HEK293 (cell line): ENCODE results near the gene SNX5.

Experiments used
- CTCF ChIA-PET: fragments of 350-600 bp; formaldehyde crosslinking; extraction: SDS; loops from one replicate; lab custom pipeline; 2021; ENCODE audit warnings: antibody characterized with exemption; lab: Yijun Ruan, JAX
- POLR2A ChIA-PET: fragments of 300-600 bp; formaldehyde crosslinking; extraction: SDS; loops from one replicate; lab custom pipeline; 2020; ENCODE audit warnings: antibody characterized with exemption, inconsistent platforms; lab: Yijun Ruan, JAX
- H3K27ac ChIP-seq: fragments of 200-500 bp; sonication (Bioruptor generic); 2 replicates; pipeline ENCODE4 v1.5.1; 2014; ENCODE audit warnings: low read depth, low read length, control low read depth, inconsistent platforms; ENCODE audit errors: extremely low read depth
- H3K36me3 ChIP-seq, 2 experiments: fragments of 200-500 bp in 1 of 2; sonication (Bioruptor generic) in 1 of 2; 1 replicate in 1 of 2; 2 replicates in 1 of 2; pipeline ENCODE4 v1.5.1; 2014 to 2017; ENCODE audit warnings: inconsistent platforms in 2 of 2, low read length in 2 of 2; ENCODE audit not compliant: control insufficient read depth in 2 of 2, insufficient read depth in 1 of 2
- H3K4me1 ChIP-seq: fragments of 200-500 bp; sonication (Bioruptor generic); 2 replicates; pipeline ENCODE4 v1.5.1; 2014; ENCODE audit warnings: mild to moderate bottlenecking, low read length, inconsistent platforms; ENCODE audit not compliant: control insufficient read depth, insufficient read depth
- H3K4me3 ChIP-seq: 2 replicates; pipeline ENCODE4 v1.5.1; 2011; ENCODE audit warnings: low read depth, mild to moderate bottlenecking, control low read depth, low read length, moderate library complexity
- H3K9me3 ChIP-seq: fragments of 200-500 bp; sonication (Bioruptor generic); 2 replicates; pipeline ENCODE4 v1.5.1; 2014; ENCODE audit warnings: low read depth, low read length, inconsistent platforms; ENCODE audit not compliant: control insufficient read depth, insufficient read depth
- FEZF1 ChIP-seq: fragments of 450-650 bp; formaldehyde crosslinking; IDR thresholded peaks from 2 replicates; pipeline ENCODE4 v1.5.1; 2016; ENCODE audit warnings: missing biosample characterization, missing genetic modification characterization
- INSM2 ChIP-seq: fragments of 450-650 bp; formaldehyde crosslinking; IDR thresholded peaks from 2 replicates; pipeline ENCODE4 v1.5.1; 2016; ENCODE audit warnings: missing biosample characterization, missing genetic modification characterization
- ZNF223 ChIP-seq: fragments of 450-650 bp; formaldehyde crosslinking; IDR thresholded peaks from 2 replicates; pipeline ENCODE4 v1.5.1; 2016; ENCODE audit warnings: missing biosample characterization, missing genetic modification characterization
- ZNF626 ChIP-seq: fragments of 450-650 bp; sonication (Bioruptor Pico); formaldehyde crosslinking; IDR thresholded peaks from 2 replicates; pipeline ENCODE4 v1.5.1; 2018; ENCODE audit warnings: missing biosample characterization, missing genetic modification characterization, inconsistent platforms
- ZNF664 ChIP-seq: fragments of 450-650 bp; formaldehyde crosslinking; IDR thresholded peaks from 2 replicates; pipeline ENCODE4 v1.5.1; 2016; ENCODE audit warnings: missing biosample characterization, missing genetic modification characterization
- ZNF785 ChIP-seq: fragments of 450-650 bp; formaldehyde crosslinking; IDR thresholded peaks from 2 replicates; pipeline ENCODE4 v1.5.1; 2016; ENCODE audit warnings: missing biosample characterization, missing genetic modification characterization
- ZSCAN5A ChIP-seq: fragments of 450-650 bp; formaldehyde crosslinking; IDR thresholded peaks from 2 replicates; pipeline ENCODE4 v1.5.1; 2016; ENCODE audit warnings: missing biosample characterization, missing genetic modification characterization
- TF ChIP-seq, protein P1 (sequence below): fragments of 450-650 bp; formaldehyde crosslinking; IDR thresholded peaks from 2 replicates; pipeline ENCODE4 v1.5.1; 2017; ENCODE audit warnings: missing biosample characterization, missing genetic modification characterization
- TF ChIP-seq, protein P2 (sequence below): fragments of 450-650 bp; formaldehyde crosslinking; IDR thresholded peaks from 2 replicates; pipeline ENCODE4 v1.5.1; 2017; ENCODE audit warnings: missing biosample characterization, missing genetic modification characterization
- TF ChIP-seq, protein P3 (sequence below): fragments of 450-650 bp; formaldehyde crosslinking; IDR thresholded peaks from 2 replicates; pipeline ENCODE4 v1.5.1; 2016; ENCODE audit warnings: missing biosample characterization, missing genetic modification characterization

The SNX5 gene

GRCh38 chr20:17928633-17929311, 39.8 kb downstream of the SNX5 start:
- Histone ChIP-seq H3K36me3 (no peaks in the 10 kb centered on the region), H3K4me3 (no peak overlapping the region), H3K4me1 (no peaks in the 10 kb centered on the region), H3K27ac (no peak overlapping the region), H3K9me3 (no peaks in the 10 kb centered on the region)
- POLR2A ChIA-PET, result no interaction called here
- CTCF ChIA-PET, result interaction anchor here (0.6 to 1.1 kb wide), 3 partner anchors 10 to 348 kb away, joined by 3 to 4 read pairs (median 3); no protein-coding TSS in a partner anchor
- TF ChIP-seq INSM2 (tag by site-specific recombination), result no peak

GRCh38 chr20:17928211-17928611, 40.4 kb downstream of the SNX5 start:
- H3K9me3 ChIP-seq, result no peaks in the 10 kb centered on the region
- POLR2A ChIA-PET, result no interaction called here
- H3K4me1 ChIP-seq, result no peaks in the 10 kb centered on the region
- CTCF ChIA-PET, result interaction anchor here (0.6 kb wide), 2 partner anchors 106 to 349 kb away, joined by 3 read pairs; no protein-coding TSS in a partner anchor
- H3K36me3 ChIP-seq, result no peaks in the 10 kb centered on the region
- TF ChIP-seq ZNF664 (tag by site-specific recombination) (no peak), ZNF626 (no peak), ZSCAN5A (no peak), ZNF223 (tag by site-specific recombination) (no peak), FEZF1 (tag by site-specific recombination) (no peak), ZNF785 (tag by site-specific recombination) (no peak)
- TF ChIP-seq, protein P1, sequence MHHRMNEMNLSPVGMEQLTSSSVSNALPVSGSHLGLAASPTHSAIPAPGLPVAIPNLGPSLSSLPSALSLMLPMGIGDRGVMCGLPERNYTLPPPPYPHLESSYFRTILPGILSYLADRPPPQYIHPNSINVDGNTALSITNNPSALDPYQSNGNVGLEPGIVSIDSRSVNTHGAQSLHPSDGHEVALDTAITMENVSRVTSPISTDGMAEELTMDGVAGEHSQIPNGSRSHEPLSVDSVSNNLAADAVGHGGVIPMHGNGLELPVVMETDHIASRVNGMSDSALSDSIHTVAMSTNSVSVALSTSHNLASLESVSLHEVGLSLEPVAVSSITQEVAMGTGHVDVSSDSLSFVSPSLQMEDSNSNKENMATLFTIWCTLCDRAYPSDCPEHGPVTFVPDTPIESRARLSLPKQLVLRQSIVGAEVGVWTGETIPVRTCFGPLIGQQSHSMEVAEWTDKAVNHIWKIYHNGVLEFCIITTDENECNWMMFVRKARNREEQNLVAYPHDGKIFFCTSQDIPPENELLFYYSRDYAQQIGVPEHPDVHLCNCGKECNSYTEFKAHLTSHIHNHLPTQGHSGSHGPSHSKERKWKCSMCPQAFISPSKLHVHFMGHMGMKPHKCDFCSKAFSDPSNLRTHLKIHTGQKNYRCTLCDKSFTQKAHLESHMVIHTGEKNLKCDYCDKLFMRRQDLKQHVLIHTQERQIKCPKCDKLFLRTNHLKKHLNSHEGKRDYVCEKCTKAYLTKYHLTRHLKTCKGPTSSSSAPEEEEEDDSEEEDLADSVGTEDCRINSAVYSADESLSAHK (tag by site-specific recombination), result no peak
- TF ChIP-seq, protein P2, sequence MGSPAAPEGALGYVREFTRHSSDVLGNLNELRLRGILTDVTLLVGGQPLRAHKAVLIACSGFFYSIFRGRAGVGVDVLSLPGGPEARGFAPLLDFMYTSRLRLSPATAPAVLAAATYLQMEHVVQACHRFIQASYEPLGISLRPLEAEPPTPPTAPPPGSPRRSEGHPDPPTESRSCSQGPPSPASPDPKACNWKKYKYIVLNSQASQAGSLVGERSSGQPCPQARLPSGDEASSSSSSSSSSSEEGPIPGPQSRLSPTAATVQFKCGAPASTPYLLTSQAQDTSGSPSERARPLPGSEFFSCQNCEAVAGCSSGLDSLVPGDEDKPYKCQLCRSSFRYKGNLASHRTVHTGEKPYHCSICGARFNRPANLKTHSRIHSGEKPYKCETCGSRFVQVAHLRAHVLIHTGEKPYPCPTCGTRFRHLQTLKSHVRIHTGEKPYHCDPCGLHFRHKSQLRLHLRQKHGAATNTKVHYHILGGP, result no peak
- TF ChIP-seq, protein P3, sequence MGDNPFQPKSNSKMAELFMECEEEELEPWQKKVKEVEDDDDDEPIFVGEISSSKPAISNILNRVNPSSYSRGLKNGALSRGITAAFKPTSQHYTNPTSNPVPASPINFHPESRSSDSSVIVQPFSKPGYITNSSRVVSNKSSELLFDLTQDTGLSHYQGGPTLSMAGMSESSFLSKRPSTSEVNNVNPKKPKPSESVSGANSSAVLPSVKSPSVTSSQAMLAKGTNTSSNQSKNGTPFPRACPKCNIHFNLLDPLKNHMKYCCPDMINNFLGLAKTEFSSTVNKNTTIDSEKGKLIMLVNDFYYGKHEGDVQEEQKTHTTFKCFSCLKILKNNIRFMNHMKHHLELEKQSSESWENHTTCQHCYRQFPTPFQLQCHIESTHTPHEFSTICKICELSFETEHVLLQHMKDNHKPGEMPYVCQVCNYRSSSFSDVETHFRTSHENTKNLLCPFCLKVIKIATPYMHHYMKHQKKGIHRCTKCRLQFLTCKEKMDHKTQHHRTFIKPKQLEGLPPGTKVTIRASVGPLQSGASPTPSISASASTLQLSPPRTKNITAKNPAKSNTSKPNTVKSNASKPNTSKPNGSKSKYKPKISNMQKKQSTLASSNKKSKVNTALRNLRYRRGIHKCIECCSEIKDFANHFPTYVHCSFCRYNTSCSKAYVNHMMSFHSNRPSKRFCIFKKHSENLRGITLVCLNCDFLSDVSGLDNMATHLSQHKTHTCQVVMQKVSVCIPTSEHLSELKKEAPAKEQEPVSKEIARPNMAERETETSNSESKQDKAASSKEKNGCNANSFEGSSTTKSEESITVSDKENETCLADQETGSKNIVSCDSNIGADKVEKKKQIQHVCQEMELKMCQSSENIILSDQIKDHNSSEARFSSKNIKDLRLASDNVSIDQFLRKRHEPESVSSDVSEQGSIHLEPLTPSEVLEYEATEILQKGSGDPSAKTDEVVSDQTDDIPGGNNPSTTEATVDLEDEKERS (tag by site-specific recombination), result no peak
- TF ChIP-seq, all 188 proteins: peak for 0
- no peak overlapping the region for H3K27ac ChIP-seq
- H3K4me3 ChIP-seq, result no peak overlapping the region
